ENCODE data around the gene ETV3L.

- TF ChIP-seq POLR2AphosphoS5 (IDR thresholded peaks at IDR 0.05; ENCODE audit: low read depth, low read length) (no peak), POLR2A (IDR thresholded peaks at IDR 0.05; ENCODE audit: low read depth, low read length) (no peak), TAF1 (IDR thresholded peaks at IDR 0.05; ENCODE audit: low read depth, low read length) (no peak), PAX5 (IDR thresholded peaks at IDR 0.05; ENCODE audit: insufficient read depth, low read length, severe bottlenecking) (no peak), SPI1 (IDR thresholded peaks at IDR 0.05; ENCODE audit: low read depth, low read length) (no peak)
These were observed 43.3 kb upstream of the ETV3L start for GRCh38 chr1:157142765-157143423.

All from GM12891 (cell line).